GM23338 (cell line): ENCODE results near the gene TULP3. TPM values are rescaled to one million over a fixed set of nuclear protein-coding genes. Genes with fewer than 3 reads are reported as not detected.
A peak's percentile ranks its signal among the peaks of the same experiment; 100 is the strongest.

ENCODE experiments used
- ATAC-seq: fragments of 200-7000 bp; cut with Tn5 transposase; 3 replicates; pipeline ENCODE4 v1.9.1; 2020
- DNase-seq: peaks from one replicate; pipeline ENCODE4 v3.0.0-alpha.2; 2015; ENCODE audit warnings: low spot score
- H2AFZ ChIP-seq: fragments of 200-600 bp; sonication (generic); 2 replicates; pipeline ENCODE4 v1.8.0; 2016; ENCODE audit warnings: antibody characterized with exemption, mild to moderate bottlenecking, moderate library complexity
- H3F3A ChIP-seq: fragments of 200-600 bp; sonication (generic); replicated peaks from 2 replicates; pipeline ENCODE4 v1.8.0; 2017; ENCODE audit warnings: antibody characterized with exemption, mixed run types, low read depth
- H3K27ac ChIP-seq: fragments of 200-600 bp; sonication (generic); 2 replicates; pipeline ENCODE4 v1.6.1; 2016; ENCODE audit warnings: low read depth
- H3K27me3 ChIP-seq: fragments of 200-600 bp; sonication (generic); 2 replicates; pipeline ENCODE4 v1.8.0; 2016; ENCODE audit warnings: mild to moderate bottlenecking, mixed run types, moderate library complexity; ENCODE audit not compliant: insufficient read depth
- H3K36me3 ChIP-seq: fragments of 200-600 bp; sonication (generic); 2 replicates; pipeline ENCODE4 v1.8.0; 2016; ENCODE audit warnings: mild to moderate bottlenecking; ENCODE audit not compliant: insufficient read depth
- H3K4me1 ChIP-seq: fragments of 200-600 bp; sonication (generic); 2 replicates; pipeline ENCODE4 v1.8.0; 2016; ENCODE audit warnings: mild to moderate bottlenecking, moderate library complexity; ENCODE audit not compliant: insufficient read depth
- H3K4me2 ChIP-seq: fragments of 200-600 bp; sonication (generic); 2 replicates; pipeline ENCODE4 v1.7.1; 2017; ENCODE audit warnings: mixed run types
- H3K4me3 ChIP-seq: fragments of 200-600 bp; sonication (generic); 2 replicates; pipeline ENCODE4 v1.6.1; 2016; ENCODE audit warnings: mixed run types
- H3K79me2 ChIP-seq: fragments of 200-600 bp; sonication (generic); replicated peaks from 2 replicates; pipeline ENCODE4 v1.8.0; 2017; ENCODE audit warnings: mild to moderate bottlenecking; ENCODE audit not compliant: insufficient read depth
- H3K9me2 ChIP-seq: fragments of 200-600 bp; sonication (generic); 2 replicates; pipeline ENCODE4 v1.8.0; 2017; ENCODE audit not compliant: insufficient read depth
- H4K20me1 ChIP-seq: fragments of 200-600 bp; sonication (generic); replicated peaks from 2 replicates; pipeline ENCODE4 v1.8.0; 2017; ENCODE audit warnings: mild to moderate bottlenecking; ENCODE audit not compliant: insufficient read depth
- H3K27ac Mint-ChIP-seq: 2 replicates; pipeline ENCODE4 v1.8.0; 2020; ENCODE audit warnings: inconsistent platforms, mild to moderate bottlenecking, moderate library complexity, mixed read lengths
- H3K27me3 Mint-ChIP-seq: 3 replicates; pipeline ENCODE4 v1.8.0; 2022; ENCODE audit warnings: low read depth, mild to moderate bottlenecking, moderate library complexity, mixed read lengths, inconsistent platforms; ENCODE audit not compliant: insufficient read depth, poor library complexity
- H3K36me3 Mint-ChIP-seq: 3 replicates; pipeline ENCODE4 v1.8.0; 2021; ENCODE audit warnings: low read depth, mild to moderate bottlenecking, inconsistent platforms, moderate library complexity, mixed read lengths
- H3K4me1 Mint-ChIP-seq: 3 replicates; pipeline ENCODE4 v1.8.0; 2020; ENCODE audit warnings: mild to moderate bottlenecking, inconsistent platforms, mixed read lengths
- H3K4me3 Mint-ChIP-seq: 3 replicates; pipeline ENCODE4 v1.8.0; 2021; ENCODE audit warnings: moderate library complexity, mild to moderate bottlenecking, inconsistent platforms, mixed read lengths
- H3K9me3 Mint-ChIP-seq: 3 replicates; pipeline ENCODE4 v1.8.0; 2020; ENCODE audit warnings: moderate library complexity, mild to moderate bottlenecking, inconsistent platforms, mixed read lengths
- CREB1 ChIP-seq: fragments of 250-450 bp; sonication (Bioruptor Pico); IDR thresholded peaks from 2 replicates; pipeline ENCODE4 v1.5.0; 2020; ENCODE audit warnings: low read depth, mild to moderate bottlenecking, moderate library complexity
- CTCF ChIP-seq, 2 experiments: fragments of 200-600 bp in 1 of 2; sonication (generic) in 1 of 2; conservative IDR thresholded peaks; 2 replicates each; pipeline versions ENCODE4 v1.5.1 to v1.6.1; 2016 to 2017; ENCODE audit warnings: antibody characterized with exemption in 2 of 2, low read depth in 2 of 2, mild to moderate bottlenecking in 2 of 2, moderate library complexity in 1 of 2
- EZH2 ChIP-seq: fragments of 200-600 bp; sonication (generic); IDR thresholded peaks from one replicate; pipeline ENCODE4 v1.8.0; 2017; ENCODE audit warnings: antibody characterized with exemption, mild to moderate bottlenecking, low read depth; ENCODE audit not compliant: unreplicated experiment
- NANOG ChIP-seq: IDR thresholded peaks from 2 replicates; pipeline ENCODE4 v1.6.1; 2016; ENCODE audit warnings: antibody characterized with exemption, borderline replicate concordance
- POLR2AphosphoS5 ChIP-seq: IDR thresholded peaks from 2 replicates; pipeline ENCODE4 v1.6.1; 2016; ENCODE audit warnings: antibody characterized with exemption, low read depth
- STAT1 ChIP-seq: IDR thresholded peaks from one replicate; pipeline ENCODE4 v1.6.1; 2016; ENCODE audit warnings: antibody characterized with exemption; ENCODE audit not compliant: unreplicated experiment
- ZNF331 ChIP-seq: fragments of 250-450 bp; sonication (Bioruptor Pico); IDR thresholded peaks from 2 replicates; pipeline ENCODE4 v1.5.0; 2020; ENCODE audit warnings: low read depth, mild to moderate bottlenecking, moderate library complexity
- polyA plus RNA-seq: library from polyadenylated mRNA; unstranded; fragments of >200 nt; fragmentation: Nextera tagmentation; extraction: Ambion mirVana; gene quantifications from 2 replicates; pipeline ENCODE4 v1.2.1, GENCODE V29; 2016
- total RNA-seq: library from RNA; depleted of rRNA; stranded (reverse); fragments of >200 nt; shearing (Covaris generic); gene quantifications from 2 replicates; pipeline ENCODE4 v1.2.3, GENCODE V29; 2014
- TF ChIP-seq, protein P1 (sequence below): IDR thresholded peaks from 2 replicates; pipeline ENCODE4 v1.6.1; 2016; ENCODE audit warnings: antibody characterized with exemption

The TULP3 gene
- total and polyA plus RNA-seq, 2 experiments from 2014 or later, result 15.1 to 18.8 TPM

DNA sequence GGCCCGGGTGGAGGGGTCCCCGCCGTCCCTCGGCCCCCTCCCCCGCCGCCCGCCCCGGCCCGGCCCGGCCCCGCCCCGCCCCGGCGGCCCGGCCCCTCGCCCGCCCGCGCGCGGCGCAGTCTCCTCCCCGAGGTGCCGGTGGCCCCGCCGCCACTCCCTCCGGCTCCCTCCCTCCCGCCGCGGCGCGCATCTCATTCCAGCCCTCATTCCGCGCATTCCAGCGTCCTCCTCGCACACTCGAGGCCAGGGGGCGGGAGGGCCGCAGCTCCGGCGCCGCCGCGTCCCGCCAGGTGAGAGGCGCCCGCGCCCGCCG lies 68.5 kb downstream of the TULP3 start, which contains the start of gene TEAD4:
TEAD4 (plus strand) TSS at position 206 of the 313 bp plus-strand sequence.
- H3K9me2 ChIP-seq, result no peaks in the 10 kb centered on the region
- peak; percentile 45; the same call in 1 of the 2 replicates for TF ChIP-seq CREB1 (CRISPR knock-in tag)
- peak; percentile 72 for TF ChIP-seq POLR2AphosphoS5
- no peak for TF ChIP-seq ZNF331
- Mint-ChIP-seq H3K36me3 (peaks cover 18% of the 10 kb centered on the region), H3K4me1 (peaks cover 45% of the 10 kb centered on the region), H3K4me3 (peak within 1 kb of the TSS; percentile 86), H3K9me3 (no peaks in the 10 kb centered on the region; the same call in 2 of the 3 replicates), H3K27me3 (peaks cover 23% of the 10 kb centered on the region), H3K27ac (peak within 1 kb of the TSS; percentile 94)
- H3F3A ChIP-seq, result peaks cover 32% of the 10 kb centered on the region
- peak; percentile 97 for DNase-seq
- peak within 1 kb of the TSS; percentile 100 for H3K4me2 ChIP-seq
- peak within 1 kb of the TSS; percentile 99 for H3K27ac ChIP-seq
- H4K20me1 ChIP-seq, result peaks cover 17% of the 10 kb centered on the region
- H3K4me1 ChIP-seq, result peaks cover 43% of the 10 kb centered on the region
- 0 out of 2 replicates have a peak, but pooled peaks cover 3% of the 10 kb centered on the region for H3K27me3 ChIP-seq
- peak within 1 kb of the TSS; percentile 95 for H3K4me3 ChIP-seq
- H2AFZ ChIP-seq, result peak within 1 kb of the TSS; percentile 95
- peaks cover 54% of the 10 kb centered on the region for H3K79me2 ChIP-seq
- peak; percentile 28 for ATAC-seq
- H3K36me3 ChIP-seq, result no peaks in the 10 kb centered on the region

GRCh38 chr12:2959505-2960389 lies 69.1 kb downstream of the TULP3 start:
- ATAC-seq, result peak; percentile 27
- Histone ChIP-seq H3K9me2 (no peaks in the 10 kb centered on the region), H3K27ac (peak overlapping the region; percentile 91), H4K20me1 (peaks cover 17% of the 10 kb centered on the region), H3K4me3 (peak overlapping the region; percentile 95), H3K4me2 (peak overlapping the region; percentile 100), H3K4me1 (peaks cover 49% of the 10 kb centered on the region), H3F3A (peaks cover 35% of the 10 kb centered on the region), H3K36me3 (peaks cover 3% of the 10 kb centered on the region; the same call in 1 of the 2 replicates), H3K79me2 (peaks cover 60% of the 10 kb centered on the region), H2AFZ (no peak overlapping the region), H3K27me3 (0 out of 2 replicates have a peak, but pooled peaks cover 3% of the 10 kb centered on the region)
- TF ChIP-seq EZH2, result no peak
- no peak for TF ChIP-seq STAT1
- TF ChIP-seq, protein P1, sequence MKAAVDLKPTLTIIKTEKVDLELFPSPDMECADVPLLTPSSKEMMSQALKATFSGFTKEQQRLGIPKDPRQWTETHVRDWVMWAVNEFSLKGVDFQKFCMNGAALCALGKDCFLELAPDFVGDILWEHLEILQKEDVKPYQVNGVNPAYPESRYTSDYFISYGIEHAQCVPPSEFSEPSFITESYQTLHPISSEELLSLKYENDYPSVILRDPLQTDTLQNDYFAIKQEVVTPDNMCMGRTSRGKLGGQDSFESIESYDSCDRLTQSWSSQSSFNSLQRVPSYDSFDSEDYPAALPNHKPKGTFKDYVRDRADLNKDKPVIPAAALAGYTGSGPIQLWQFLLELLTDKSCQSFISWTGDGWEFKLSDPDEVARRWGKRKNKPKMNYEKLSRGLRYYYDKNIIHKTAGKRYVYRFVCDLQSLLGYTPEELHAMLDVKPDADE, result no peak
- TF ChIP-seq CREB1 (CRISPR knock-in tag), result no peak
- no peak for TF ChIP-seq CTCF (conservative IDR thresholded peaks at IDR 0.05; ENCODE audit: low read depth in 2 of 2)
- TF ChIP-seq ZNF331, result no peak
- TF ChIP-seq NANOG, result no peak
- Mint-ChIP-seq H3K27ac (peak overlapping the region; percentile 25; the same call in 1 of the 2 replicates), H3K4me3 (peak overlapping the region; percentile 86), H3K9me3 (no peaks in the 10 kb centered on the region; the same call in 2 of the 3 replicates), H3K4me1 (peaks cover 51% of the 10 kb centered on the region), H3K36me3 (peaks cover 23% of the 10 kb centered on the region), H3K27me3 (peaks cover 25% of the 10 kb centered on the region)
- DNase-seq, result peak; percentile 49
